Ishikawa (cell line): Measurements from ENCODE around the gene BEND6.

Source experiments
- EGR1 ChIP-seq: IDR thresholded peaks from 2 replicates; pipeline ENCODE4 v1.6.1; 2012
- MAX ChIP-seq: IDR thresholded peaks from 2 replicates; pipeline ENCODE4 v1.6.1; 2012
- NFIC ChIP-seq: IDR thresholded peaks from 2 replicates; pipeline ENCODE4 v1.6.1; 2012
- RAD21 ChIP-seq: IDR thresholded peaks from 2 replicates; pipeline ENCODE4 v1.6.1; 2012; ENCODE audit warnings: low read depth
- TAF1 ChIP-seq: IDR thresholded peaks from 2 replicates; pipeline ENCODE4 v1.6.1; 2012; ENCODE audit warnings: low read depth, mild to moderate bottlenecking
- TEAD4 ChIP-seq: IDR thresholded peaks from 2 replicates; pipeline ENCODE4 v1.6.1; 2012

DNA sequence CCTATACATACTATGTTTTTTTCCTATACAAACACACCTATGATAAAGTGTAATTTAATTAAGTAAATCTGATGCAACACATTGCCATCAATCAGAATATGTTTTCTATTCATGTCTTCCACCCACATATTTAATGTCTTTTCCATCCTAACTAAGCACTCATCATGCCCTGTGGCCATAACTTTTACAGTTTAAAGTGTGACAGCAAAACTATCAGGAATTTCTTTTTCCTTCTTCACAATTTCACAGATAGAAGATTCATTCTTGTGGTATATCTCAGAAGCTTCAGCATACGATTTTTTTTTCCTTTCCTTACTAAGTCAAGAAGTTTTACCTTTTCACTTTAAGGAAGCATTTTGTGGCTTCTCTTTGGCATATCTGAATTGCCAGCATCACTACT, 7.0 kb upstream of the BEND6 start:
- TF ChIP-seq TEAD4, result no peak
- no peak for TF ChIP-seq TAF1
- no peak for TF ChIP-seq RAD21
- no peak for TF ChIP-seq NFIC
- TF ChIP-seq MAX, result no peak
- TF ChIP-seq EGR1, result no peak
